Erythroblast (primary cell): ENCODE results near the gene ITIH4.

Experiments used
- DNase-seq, 2 experiments: peaks; one replicate each; lab custom pipeline; 2025; lab: John Stamatoyannopoulos, UW
- GATA1 ChIP-seq: IDR thresholded peaks from 2 replicates; pipeline ENCODE4 v1.6.1; 2011; ENCODE audit warnings: low read depth, mild to moderate bottlenecking, control low read depth, low read length, moderate library complexity
- POLR2A ChIP-seq: IDR thresholded peaks from 2 replicates; pipeline ENCODE4 v1.6.1; 2011; ENCODE audit warnings: mild to moderate bottlenecking, low read length

Gene ITIH4

DNA sequence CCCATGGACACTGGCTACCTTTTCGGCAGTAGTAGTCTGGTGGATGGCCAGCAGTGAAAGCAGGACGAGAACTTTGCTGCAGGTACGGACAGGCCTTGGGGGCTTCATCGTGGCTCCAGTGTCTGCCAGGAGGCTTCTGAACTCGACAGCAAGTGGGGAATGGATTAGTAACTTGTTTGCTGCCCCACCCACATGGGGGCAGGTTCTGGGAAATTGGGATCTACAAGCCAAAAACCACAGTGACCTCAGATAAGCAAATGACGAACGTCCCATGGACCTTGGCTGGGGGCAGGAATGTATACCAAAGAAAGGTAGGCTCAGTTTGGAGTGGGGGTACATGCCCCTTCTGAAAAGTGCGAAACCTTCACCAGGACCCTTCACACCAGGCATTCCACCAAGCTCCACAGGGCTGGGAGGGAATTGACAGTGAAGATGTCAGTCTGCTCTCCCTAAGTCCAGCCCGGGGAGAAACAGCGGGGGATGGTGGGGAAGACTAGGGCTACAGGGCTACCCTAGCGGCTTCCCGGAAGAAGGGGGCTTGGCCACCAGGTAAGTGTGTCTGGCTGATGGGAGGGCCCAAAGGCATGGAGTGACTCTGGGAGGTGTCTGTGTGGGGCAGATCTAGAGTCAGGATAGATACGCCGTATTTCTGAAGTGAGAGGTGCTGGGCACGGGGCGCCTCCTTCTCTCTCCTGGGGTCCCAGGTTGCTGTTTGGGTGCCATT lies at the start of gene ITIH4:
TSS of gene ITIH4 (minus strand) at position 138 of the 724 bp plus-strand sequence. CDS start at position 108, 30 bp downstream.
- TF ChIP-seq GATA1: no peak
- TF ChIP-seq POLR2A: no peak
- DNase-seq: no peak

GRCh38 chr3:52880047-52880446 lies 49.6 kb upstream of the ITIH4 start:
- DNase-seq: no peak
- no peak for TF ChIP-seq GATA1
- no peak for TF ChIP-seq POLR2A

DNA sequence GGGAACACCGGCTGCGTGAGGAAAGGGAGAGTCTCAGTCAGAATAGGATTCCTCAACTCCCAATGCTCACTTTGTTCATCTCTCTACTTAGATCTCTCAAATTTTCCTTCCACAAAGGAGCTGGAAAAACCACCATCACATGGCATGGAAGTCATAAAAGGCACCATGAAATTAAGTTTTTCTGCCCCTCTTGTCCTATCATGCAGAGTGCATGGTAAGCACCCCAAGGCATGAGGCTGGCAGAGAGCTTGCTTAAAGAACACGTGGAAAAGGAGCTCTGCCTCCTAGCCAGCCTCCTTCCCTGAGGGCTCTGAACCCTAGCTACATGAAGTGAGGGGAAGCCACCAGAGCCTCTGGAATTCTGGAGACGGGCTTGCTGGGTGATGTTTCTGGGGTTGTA lies 49.1 kb upstream of the ITIH4 start:
- DNase-seq: no peak
- no peak for TF ChIP-seq GATA1
- TF ChIP-seq POLR2A: no peak

GRCh38 chr3:52879090-52879489 lies 48.6 kb upstream of the ITIH4 start:
- peak; percentile 17 to 21 for DNase-seq
- no peak for TF ChIP-seq POLR2A
- TF ChIP-seq GATA1: no peak

GRCh38 chr3:52877085-52877484 lies 46.6 kb upstream of the ITIH4 start:
- no peak for TF ChIP-seq POLR2A
- no peak for TF ChIP-seq GATA1

DNA sequence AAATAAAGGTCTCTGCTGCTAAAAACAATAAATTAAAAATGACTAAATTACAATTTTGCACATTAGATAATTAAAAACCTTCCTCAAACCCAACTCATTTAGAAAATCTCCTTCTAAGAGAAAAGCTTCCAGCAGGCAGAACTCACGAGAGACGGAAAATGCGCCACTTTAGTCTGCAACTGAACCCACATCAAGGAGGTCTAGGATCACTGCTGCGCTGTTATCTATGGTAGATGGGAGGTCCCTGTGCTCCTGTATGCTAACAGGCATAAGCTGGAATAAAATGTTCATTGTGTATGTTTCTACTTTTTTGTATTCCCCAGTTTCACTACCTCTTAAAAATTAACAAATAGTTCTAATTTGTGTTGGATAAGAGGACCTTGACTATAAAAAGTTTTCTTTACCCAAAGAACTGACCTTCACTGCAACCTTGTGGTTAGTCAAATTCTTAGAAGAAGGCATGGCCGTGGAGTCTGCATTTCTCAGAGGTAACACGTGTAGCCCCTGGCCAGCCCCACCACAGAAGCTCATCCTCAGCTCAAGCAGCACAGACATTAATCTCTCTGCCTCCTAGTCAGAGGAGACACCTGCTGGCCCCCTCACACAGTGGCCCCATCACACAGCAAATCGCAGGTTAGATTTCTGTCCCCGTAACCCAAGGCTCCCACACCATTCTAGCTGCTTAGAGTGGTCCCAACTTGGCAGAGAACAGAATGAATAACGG lies 44.6 kb upstream of the ITIH4 start:
- TF ChIP-seq POLR2A: no peak
- no peak for TF ChIP-seq GATA1
- no peak for DNase-seq

More at GRCh38 chr3:52877085-52877484, 46.6 kb upstream of the ITIH4 start:
- no peak for DNase-seq

DNA sequence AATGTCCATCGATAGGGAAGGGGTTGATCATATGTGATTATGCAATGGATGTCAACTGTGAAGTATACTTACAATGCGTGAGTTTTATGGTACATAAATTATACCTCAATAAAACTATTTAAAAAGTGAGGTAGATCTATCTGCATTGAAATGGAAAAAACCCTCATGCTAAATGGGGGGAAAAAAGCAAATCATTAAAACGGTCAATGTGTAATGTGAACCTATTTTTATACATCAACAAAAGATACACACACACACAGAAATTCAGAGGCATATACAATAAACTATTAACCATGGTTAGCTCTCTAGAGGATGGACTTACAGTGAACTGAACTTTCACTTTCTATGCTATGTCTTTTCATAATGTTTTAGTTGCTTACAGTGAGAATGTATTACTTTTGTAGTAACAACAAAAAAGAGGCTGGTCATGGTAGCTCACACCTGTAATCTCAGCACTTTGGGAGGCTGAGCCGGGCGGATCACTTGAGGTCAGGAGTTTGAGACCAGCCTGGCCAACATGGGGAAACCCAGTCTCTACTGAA lies 43.8 kb upstream of the ITIH4 start:
- TF ChIP-seq POLR2A: no peak
- no peak for TF ChIP-seq GATA1

GRCh38 chr3:52873433-52874159 lies 43.1 kb upstream of the ITIH4 start:
- DNase-seq: peak in 1 of 2 experiments; percentile 26
- TF ChIP-seq POLR2A: no peak
- TF ChIP-seq GATA1: no peak

More for the DNA sequence above, 43.8 kb upstream of the ITIH4 start:
- no peak for DNase-seq

- no peak for TF ChIP-seq GATA1
- no peak for TF ChIP-seq POLR2A
- DNase-seq: peak; percentile 17 to 67
Observed at GRCh38 chr3:52872245-52872644, 41.8 kb upstream of the ITIH4 start.

DNA sequence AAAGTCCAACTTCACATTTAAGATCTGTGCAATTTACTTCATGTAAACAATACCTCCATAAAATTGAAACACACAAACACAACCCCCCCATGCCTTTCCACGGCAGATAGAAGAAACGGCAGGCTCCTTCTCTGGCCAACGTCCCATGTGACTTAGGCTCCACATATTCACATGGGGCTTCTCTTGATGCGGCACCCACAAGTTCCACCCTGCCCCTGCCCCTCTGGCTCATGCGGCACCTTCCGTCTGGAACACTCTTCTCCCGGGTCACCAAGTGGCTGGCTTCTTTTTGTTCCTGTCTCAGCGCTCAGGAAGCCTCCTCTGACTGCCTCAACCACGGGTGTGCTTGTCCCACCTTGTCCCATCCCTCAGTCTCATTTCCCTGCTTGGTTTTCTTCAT lies 41.3 kb upstream of the ITIH4 start:
- no peak for DNase-seq
- TF ChIP-seq POLR2A (no peak), GATA1 (no peak)

DNA sequence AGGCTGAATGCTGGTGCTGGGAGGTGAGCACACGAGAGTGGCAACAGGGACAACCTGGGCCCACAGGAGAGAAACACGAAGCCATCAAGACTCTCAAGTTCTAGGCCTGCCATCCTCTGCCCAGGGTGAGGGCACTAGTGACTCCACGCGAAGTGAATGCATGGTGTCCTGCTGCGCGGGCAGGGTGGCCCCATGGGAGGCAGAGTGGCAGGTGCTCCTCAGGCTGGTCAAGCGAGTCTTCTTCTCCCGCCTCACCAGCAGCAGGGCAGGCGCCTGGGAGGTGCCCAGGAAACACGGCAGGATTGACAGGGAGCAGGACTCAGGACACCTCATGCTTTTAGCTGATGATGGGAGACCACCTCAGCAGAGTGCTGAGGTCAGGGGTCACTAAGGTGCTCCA lies 40.0 kb upstream of the ITIH4 start:
- TF ChIP-seq POLR2A (no peak), GATA1 (no peak)
- DNase-seq: no peak

DNA sequence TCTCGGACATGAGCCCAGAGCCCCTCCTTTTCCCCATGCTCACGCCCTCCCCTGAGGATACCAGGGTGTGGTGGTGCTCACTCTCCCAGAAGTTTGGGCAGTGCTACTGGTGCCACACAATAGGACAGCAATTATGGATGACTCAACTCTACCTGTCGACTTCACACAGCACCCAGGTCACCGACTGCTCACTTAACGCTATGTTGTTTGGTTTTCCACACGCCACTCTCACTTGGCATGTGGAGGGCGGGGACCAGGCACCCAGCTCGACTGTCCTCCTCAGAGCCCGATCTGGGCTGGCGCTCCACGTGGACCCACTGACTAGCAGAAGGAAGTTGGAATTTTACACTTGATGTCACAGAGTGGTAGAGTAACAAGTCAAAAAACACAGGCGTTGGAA lies 36.0 kb upstream of the ITIH4 start:
- no peak for DNase-seq
- no peak for TF ChIP-seq POLR2A
- no peak for TF ChIP-seq GATA1

GRCh38 chr3:52865994-52866393 lies 35.5 kb upstream of the ITIH4 start:
- TF ChIP-seq POLR2A: no peak
- no peak for TF ChIP-seq GATA1
- DNase-seq: no peak
